Measurements from ENCODE around the gene SASH1. TPM values are rescaled to one million over a fixed set of nuclear protein-coding genes. Genes with fewer than 3 reads are reported as not detected.

SASH1 gene
- total RNA-seq, 1 donor from 2014 or later = 24.3 TPM

DNA sequence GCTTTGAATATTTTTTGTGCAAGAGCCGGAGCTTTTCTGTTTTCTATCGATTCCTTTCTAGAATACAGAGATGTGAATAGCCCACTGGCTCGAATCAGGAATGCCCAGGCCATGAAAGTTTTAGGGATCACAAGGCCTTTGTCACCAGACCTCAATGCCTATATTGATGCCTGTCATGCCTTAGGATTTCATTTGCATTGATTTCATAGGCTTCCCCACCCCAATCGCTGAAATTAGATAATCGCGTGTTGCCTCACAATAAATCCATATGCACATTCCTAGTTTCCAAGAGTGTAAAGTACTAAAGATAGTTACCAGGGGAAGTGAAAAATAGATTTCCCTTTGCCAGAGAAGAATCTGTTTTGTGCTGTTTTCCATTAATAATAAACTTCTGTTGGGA is 150.8 kb downstream of the SASH1 start:
- no peak for DNase-seq (ENCODE audit: low spot score)

DNA sequence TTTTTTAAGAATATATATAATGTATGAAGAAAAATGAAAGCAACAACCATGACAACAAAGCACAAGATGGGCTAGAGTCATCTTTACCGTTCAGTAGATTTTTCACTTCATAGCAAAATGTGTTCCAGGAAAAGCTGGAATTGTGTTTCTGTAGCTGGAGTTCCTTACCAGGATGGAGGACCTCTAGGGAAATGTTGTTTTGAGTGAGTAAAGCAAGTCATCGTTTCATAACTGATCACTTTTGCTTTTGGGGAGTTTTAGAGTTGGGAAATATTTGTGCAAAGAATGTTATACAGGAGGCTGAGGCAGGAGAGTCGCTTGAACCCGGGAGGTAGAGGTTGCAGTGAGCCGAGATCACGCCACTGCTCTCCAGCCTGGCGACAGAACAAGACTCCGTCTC is 151.6 kb downstream of the SASH1 start:
- no peak for DNase-seq (ENCODE audit: low spot score)

DNA sequence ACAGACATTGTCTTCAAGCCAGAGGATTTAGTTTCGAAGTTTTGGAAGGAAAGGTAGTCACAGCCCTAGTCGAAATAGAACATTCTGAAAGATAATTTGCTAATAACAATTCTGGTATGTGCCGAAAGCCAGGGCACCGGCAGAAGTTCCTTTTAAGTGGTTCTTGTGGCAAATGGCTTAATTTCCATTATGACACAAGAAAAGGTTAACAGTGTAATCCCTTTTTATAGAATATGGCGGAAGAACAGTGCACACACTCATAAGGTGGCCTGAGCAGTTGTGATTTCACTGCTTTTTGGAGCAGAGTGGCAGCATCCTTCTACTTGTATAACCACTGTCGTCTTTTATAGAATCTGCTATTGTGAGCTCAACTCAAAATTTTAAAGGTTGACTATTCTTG is 152.4 kb downstream of the SASH1 start:
- no peak for DNase-seq (ENCODE audit: low spot score)

DNA sequence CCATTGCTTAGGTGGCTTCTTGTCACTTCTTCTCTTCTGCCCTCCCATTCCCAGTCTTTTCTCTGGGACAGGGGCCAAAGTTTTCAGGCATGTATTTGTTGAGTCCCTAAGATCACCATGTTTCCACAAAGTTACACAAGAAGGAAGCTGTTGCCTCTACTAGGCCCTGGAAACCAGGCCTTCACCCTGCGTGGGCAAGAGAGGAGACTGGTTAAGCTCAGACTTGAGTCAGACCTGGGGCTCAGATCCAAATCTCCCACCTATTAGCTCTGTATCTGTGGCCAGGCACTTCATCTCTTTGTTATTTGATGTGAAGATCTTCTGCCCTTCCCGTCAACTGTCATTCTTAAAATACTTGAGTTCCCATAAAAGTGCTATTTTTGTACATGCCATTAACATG is 154.6 kb downstream of the SASH1 start:
- no peak for DNase-seq (ENCODE audit: low spot score)

DNA sequence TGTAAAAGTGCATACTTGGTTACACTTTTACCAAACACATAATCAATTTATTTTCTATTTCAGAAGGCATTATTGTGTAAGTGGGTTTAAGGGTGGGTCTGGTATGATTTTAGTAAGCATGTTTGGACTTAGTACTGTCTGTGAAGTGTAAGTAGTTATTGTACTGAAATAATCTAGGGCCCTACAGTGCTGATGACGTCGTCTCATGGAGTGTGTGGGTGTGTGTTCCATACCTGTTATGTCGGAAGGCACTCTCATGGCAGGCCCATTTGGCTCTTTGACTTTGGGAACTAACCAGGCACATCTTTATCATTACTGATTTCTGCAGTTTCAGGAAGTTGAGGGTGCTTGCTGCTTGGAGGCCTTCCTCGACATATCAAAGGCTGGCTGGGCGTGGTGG is 155.1 kb downstream of the SASH1 start:
- DNase-seq (ENCODE audit: low spot score) = no peak

DNA sequence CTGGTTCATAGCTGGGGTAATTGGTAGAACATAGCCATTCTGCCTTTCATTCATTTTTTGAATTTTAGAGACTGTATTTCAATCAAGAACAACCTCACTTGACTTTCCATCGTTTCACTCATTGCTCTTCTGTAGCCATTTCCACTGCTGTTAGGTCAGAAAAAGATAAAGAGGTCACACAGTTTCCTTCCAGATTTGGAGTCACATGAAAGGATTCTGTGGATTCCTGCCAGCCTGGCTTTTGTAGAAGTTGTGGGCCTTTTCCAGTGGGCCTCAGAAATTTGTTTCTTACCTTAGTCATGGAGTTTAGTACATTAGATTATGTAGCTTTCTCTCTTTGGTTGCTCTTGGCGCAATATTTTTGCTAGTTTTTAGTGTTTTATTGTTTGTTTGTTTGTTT is 157.8 kb downstream of the SASH1 start:
- DNase-seq (ENCODE audit: low spot score) = no peak

DNA sequence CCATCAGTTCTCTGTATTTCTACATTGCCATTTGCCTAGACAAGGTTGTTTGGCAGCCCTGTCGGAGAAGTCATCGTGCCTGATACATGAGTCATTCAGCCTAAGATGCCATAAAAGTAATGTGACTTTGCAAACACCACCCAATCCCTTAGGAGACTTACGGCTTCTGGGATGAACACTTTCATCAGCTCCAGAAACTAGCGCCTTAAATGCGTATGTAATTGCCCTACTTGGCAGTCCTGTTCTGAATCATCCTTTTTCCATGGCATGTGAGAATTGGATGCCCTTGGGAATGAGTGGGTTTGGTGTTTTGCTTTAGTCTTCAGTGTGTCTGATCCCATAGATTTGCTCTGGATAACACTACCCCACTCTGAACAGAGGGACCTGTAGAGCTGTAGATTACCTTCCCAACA is 158.5 kb downstream of the SASH1 start:
- DNase-seq (ENCODE audit: low spot score) = no peak

DNA sequence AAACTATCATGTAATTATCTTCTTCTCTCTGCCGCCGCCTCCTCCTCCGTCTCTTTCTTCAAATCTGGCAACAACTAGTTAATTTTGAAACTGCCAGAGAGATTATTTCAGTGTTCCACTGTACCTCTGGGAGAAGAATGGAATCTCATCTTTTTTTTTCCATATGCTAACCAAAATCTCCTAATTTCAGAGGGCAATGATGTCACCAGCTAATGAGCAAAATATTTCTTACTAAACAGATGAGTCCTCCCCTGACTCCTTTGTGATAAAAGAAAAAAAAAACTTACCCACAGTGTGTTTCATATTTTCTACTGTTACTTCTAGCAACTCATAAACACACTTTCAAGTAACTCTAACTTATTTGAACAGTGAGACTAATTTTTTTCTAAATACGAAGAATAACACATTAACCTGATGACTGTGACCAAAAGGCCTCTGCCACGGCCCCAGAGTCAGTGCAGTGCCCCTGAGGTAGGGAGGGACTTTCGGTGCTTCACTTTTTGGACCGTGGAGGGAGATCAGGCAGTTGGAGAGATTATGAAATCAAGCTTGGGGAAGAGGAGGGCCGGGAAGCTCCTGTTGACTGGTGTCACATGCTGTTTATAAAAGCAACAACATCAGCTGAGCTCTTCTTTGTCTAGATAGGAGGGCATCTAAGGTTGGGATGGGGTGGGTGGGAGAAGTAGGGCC is 159.6 kb downstream of the SASH1 start:
- no peak for DNase-seq (ENCODE audit: low spot score)

DNA sequence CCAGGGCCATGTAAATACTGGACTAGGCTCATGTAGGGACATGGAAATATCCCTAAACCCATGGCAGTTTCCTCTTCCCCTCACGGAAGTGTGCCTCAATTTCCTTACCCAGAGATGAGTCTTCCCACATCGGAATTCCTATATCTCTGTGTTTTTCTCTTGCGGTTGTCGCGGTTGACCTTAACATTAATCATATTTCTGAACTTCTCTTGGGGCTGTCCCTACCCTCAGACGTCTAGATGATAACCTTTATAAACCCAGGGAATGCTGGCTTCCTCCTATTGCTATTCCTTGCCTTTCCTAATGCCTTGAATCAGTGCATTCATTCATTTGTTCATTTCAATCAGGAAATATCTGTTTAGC is 160.1 kb downstream of the SASH1 start:
- no peak for DNase-seq (ENCODE audit: low spot score)

DNA sequence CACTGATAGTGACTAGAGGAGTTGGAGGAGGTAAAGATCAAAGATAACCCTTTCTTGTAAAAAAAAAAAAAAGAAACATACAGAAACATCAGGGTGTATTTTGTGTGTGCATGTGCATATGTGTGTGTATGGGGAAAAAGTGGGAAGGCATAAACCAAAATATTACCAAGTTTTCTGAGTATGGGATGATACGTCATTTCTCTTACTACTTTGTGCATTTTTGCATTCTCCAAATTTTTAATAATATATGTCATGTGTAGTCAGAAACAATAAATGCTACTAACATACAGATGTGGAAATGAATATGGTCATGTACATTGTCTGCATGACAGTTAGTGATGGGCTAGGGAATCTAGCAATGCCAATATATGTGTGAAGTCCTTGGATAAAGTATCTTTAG is 161.1 kb downstream of the SASH1 start:
- no peak for DNase-seq (ENCODE audit: low spot score)

DNA sequence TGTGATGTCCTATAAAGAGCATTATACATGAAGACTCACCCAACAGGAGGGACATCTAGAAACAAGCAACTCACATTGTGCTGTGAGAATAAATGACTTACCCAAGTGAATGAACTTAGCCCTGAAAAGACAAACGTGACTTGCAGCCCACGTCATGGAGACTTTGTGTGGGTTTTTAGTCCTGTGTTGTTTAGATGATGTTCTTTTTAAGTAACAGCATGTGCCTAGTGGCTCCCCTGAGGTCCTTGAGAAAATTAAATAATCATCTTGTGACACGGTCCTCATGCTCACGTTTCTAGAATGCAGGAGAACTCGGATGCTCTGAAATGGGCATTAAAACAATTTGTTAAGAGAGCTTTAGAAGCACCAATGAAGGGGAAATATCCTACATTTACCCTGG is 165.1 kb downstream of the SASH1 start:
- DNase-seq (ENCODE audit: low spot score) = no peak

DNA sequence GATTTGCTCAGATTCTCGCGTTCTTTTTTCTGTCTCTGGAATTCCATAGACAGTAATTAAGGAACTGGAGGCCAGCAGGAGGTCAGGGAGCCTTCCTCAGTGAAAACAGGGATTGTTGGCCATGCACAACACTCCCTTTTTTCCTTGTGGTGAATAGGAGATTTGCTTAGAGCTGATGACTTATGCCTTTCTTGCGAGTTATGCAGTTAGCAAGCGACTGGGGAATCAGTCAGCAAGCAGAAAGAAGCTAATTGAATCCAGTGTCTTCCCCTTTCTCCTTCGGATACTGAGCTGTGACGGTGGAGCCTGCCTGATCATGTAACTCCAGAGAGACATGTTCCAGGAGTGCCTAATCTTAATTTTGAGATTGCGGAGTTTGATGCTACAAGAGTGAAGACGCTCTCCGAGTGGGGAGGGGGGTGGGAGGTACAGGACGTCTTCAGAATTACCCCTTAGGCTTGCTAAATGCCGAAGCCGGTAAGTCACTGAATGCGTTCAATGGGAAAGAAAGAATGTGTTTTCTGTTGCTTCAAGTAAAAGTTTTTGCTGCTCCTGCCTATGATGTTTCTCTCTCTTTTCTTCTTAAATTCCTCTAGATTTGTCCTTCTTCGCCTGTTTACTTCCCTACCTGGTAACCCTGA is 165.9 kb downstream of the SASH1 start:
- no peak for DNase-seq (ENCODE audit: low spot score)

DNA sequence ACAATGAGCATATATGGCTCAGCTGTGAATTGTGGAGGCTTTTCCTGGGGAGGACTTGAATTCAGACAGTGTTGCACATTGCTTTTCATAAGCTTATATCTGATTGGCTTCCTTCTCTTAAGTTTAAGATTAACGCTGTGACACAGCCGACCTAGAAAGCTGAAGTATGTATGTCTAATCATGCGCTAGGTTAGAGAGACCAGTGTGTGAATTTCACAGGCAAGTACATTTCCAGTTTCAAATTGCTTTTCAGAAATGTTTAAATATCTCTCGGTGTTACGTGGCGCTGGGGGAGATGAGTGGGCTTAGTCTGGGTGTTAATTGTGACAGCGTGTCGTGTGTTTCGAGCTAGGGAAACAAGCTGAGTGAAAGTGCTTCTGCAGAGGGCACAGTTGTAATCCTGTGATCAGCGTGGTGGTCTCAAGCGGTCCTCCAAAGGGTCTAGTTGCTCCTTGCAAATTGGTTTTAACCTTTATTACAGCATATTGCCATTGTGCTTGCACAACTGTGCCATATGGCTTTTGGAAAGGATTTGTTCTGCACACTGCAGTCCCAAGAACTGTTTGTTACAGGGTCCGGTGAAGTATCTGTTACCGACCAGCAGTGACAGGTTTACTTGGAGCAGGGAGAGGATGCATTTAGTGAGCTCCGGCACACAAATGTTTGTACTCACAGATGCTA is 166.6 kb downstream of the SASH1 start:
- no peak for DNase-seq (ENCODE audit: low spot score)

DNA sequence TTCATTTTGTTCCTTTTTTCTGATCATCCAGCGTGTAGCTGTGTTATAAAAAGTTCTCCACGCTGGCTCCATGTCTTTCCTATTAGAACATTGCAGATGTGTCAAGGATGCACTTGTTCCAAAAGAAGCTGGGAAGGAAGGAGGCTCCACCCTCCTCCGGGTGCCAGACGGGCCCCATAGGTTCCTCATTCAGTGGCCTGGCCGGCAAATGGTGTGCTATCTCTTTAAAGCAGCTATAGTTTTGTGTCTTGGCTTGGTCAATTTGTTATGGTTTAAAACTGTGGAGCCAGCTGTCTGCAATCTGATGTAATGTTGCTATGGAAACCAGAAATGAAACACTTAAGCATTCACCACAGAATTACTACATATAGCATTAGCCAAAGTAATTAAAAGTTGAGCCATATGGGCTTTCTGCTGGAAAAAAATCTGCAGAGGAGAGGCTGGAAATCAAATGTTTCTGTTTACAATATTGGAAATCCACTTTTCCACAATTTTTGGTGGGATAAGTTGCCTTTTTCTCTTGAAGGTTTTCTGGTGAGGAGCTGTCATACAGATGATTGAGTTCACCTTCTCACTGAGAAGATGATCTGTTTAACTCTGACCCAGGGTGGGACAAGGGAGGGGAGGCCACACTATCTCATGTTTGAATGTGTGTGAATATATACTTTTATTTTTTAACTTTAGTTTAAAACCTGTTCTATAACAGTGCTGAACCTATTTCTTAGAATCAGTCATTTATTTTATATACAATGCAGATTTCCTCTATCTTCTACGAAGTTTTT is 167.4 kb downstream of the SASH1 start:
- no peak for DNase-seq (ENCODE audit: low spot score)

DNA sequence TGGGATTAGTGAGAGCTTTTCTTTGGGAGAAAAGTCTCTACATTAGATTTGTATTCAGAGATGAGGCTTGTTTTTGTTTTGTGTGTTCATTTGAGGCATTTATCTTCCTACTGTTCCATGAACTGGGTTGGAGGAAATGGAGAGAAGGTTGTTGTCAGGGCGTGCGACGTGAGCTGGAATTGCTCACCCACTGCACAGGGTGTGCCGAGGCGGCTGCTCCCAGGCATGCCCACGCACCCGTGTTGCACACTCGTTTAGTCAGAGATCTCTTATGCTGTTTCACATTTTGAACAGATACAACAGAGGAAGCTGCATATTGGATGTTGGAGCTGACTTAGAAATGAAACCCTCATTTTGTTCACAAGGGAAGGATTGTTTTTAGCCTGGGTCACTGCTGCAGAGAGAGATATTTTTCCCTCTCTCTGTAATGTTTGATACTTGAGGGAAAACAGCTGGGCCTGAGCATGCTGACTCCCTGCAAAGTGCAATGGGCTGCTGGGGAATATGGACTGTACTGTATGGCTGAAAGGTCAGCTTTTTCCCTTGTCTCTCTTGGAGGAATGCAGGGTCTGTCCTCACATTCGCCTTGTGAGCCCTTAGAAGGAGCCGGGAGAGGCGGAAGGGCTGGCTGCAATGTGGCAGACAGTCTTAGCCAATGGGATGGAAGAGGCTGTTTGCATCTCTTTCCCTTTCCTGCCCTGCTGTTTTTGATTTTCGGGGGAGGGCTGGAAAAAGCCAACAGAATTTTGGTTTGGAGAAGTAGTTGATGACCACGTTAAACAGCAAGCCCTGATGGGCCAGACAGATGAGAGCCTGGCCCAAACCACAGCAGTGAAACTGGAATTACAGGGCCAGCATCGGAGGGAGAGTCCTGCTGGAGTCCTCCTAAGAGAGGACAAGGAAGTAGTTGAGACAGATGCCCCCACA is 170.8 kb downstream of the SASH1 start:
- no peak for DNase-seq (ENCODE audit: low spot score)

DNA sequence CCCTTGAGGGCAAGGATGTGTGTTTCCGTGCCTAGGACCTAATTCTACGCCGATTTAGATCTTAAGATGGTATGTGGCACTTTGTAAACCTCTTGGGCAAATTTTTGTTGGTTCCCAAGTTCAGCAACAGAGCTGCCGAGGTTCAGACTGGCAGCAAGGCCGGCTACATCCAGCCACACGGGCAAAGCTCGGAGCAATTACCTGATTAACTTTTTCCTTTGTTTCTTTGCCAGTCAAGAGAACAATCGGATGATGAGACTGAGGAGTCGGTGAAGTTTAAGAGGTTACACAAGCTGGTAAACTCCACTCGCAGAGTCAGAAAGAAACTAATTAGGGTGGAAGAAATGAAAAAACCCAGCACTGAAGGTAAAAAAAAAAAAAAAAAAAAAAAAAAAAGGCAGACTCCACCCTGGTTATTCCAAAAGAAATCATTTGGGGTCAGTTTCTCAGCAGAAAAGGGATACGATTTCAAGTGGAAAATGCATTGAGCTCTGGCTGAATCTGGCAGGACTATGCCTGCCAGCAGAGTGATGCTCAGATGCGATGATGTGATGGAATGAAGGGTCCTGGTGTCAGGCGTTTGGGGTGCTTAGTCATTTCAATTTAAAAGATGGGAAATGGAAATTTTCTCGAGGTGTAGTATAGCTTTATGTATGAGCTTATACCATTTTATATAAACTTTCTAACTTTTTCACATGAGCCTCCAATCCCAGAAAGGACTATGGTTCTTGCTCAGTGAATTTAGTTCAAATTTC is 171.6 kb downstream of the SASH1 start:
- DNase-seq (ENCODE audit: low spot score) = no peak

DNA sequence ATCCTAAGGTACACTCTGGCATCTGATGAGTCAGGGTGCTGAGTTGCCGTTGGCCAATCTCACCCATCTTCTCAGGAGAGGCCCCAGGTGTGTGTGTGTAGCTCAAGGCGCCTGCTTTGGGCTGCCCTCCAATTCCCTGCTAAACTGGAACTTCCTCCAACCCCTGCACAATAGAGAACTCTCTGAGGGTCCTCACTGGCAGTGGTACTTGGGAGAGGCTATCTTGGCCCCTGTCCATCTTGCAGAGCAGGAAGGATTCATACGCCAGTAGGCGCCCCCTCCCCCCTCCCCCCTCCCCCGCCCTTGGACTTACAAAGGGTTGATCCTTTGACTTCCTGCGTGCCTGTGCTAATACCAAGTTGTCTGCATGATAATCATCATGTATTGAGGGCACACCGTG is 173.6 kb downstream of the SASH1 start:
- DNase-seq (ENCODE audit: low spot score) = no peak

DNA sequence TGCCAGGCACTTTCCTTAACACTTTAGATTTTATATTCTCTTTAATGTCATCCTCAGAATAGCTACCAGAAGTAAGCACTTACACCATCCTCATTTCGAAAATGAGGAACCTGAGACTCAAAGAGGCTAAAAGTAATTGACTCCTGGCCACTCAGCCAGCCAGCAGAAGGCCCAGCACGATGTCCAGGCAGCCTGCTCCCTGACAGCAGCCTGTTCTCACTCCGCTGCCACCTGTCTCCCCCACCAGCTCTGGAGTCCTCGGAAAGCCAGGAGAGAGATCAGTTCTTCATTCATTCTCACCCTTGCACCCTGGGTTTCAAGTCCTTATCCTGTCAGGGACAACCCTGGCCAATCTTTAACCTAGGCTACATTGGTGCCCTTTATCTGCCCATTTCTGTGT is 174.0 kb downstream of the SASH1 start:
- DNase-seq (ENCODE audit: low spot score) = no peak

DNA sequence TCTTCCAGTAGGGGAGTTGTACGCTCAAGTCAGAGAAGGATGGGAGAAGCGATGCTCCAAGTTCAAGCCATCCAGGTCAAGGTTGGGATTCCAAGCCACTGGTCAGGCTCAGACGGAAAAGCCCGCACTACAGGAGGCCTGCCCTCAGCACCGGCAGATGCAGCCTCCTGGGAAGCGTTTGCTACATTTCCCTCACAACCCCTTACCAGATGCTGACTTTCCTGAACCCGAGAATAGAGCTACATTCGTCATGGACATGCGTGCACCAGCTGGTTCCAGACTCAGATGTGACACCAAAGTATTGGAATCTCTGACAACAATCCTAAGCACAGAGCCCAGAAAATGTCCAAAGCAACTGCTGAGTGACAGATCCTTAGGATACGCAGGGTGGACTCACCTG is 174.8 kb downstream of the SASH1 start:
- no peak for DNase-seq (ENCODE audit: low spot score)

DNA sequence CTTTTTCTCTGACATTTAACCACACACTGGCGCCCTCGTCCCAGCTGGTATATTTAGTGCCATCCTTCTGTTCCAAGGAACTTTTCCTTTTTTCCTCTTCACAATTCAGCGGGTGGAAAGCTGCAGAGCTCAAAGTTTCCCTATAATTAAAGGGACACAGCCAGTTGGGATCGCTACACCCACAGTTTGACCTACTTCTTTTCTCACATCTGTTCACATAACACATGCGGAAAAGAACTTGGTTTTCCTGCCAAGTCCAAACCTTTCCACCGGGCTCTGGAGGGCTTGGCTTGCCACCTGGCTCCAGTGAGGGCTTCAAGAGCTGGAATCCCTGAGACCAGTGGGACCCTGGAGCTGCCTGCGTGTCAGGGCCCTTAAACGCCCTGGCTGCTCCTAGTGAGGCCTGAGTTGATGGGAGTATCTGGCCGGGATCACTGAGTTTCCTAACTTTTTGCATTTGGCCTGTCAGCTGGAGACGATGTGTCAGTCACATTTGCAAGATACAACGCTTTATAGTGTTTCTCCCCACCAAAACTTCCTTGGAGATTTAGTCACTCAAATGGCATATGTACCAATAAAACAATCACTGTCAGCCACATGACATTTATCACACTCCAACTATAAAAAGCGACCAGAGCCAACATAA is 176.0 kb downstream of the SASH1 start:
- DNase-seq (ENCODE audit: low spot score) = no peak
